ENCODE data around the gene PRICKLE3.
A peak's percentile ranks its signal among the peaks of the same experiment; 100 is the strongest.

PRICKLE3 gene

GRCh38 chrX:49171752-49172279 is 14.4 kb downstream of the PRICKLE3 start, which contains the start of gene PLP2:
TSS of gene PLP2 (plus strand) at chrX:49171898. CDS start at chrX:49172001, 103 bp downstream.
- Histone ChIP-seq H3K27me3 (replicated peaks) (no peaks in the 10 kb centered on the region), H3K27ac (peak within 1 kb of the TSS; percentile 45), H3K36me3 (replicated peaks) (no peaks in the 10 kb centered on the region), H3K4me3 (ENCODE audit: low read depth, low read length) (peak within 1 kb of the TSS; percentile 77)
- TF ChIP-seq CTCF (IDR thresholded peaks at IDR 0.05; ENCODE audit: low read depth, low read length, missing control alignments), result no peak
- peak; percentile 29 for DNase-seq
- in situ Hi-C loops (cut with HindIII; ENCODE audit: low pct_ligation_motif_present, low sequenced_read_pairs), result no loop called here

GRCh38 chrX:49167740-49168108 is 18.4 kb downstream of the PRICKLE3 start:
- Histone ChIP-seq H3K36me3 (replicated peaks) (no peaks in the 10 kb centered on the region), H3K4me3 (ENCODE audit: low read depth, low read length) (peak overlapping the region; percentile 47), H3K27ac (peak overlapping the region; percentile 70), H3K27me3 (replicated peaks) (no peaks in the 10 kb centered on the region)
- no peak for DNase-seq
- in situ Hi-C loops (cut with HindIII; ENCODE audit: low pct_ligation_motif_present, low sequenced_read_pairs), result no loop called here
- no peak for TF ChIP-seq CTCF (IDR thresholded peaks at IDR 0.05; ENCODE audit: low read depth, low read length, missing control alignments)

- H3K36me3 ChIP-seq (replicated peaks), result no peaks in the 10 kb centered on the region
- peak overlapping the region; percentile 70 for H3K27ac ChIP-seq
- DNase-seq, result peak; percentile 49
- no peaks in the 10 kb centered on the region for H3K27me3 ChIP-seq (replicated peaks)
- H3K4me3 ChIP-seq (ENCODE audit: low read depth, low read length), result peak overlapping the region; percentile 47
- no peak for TF ChIP-seq CTCF (IDR thresholded peaks at IDR 0.05; ENCODE audit: low read depth, low read length, missing control alignments)
- in situ Hi-C loops (cut with HindIII; ENCODE audit: low pct_ligation_motif_present, low sequenced_read_pairs), result no loop called here
Measured at GRCh38 chrX:49166914-49167739, 19.0 kb downstream of the PRICKLE3 start.

- no peaks in the 10 kb centered on the region for H3K36me3 ChIP-seq (replicated peaks)
- no peaks in the 10 kb centered on the region for H3K27me3 ChIP-seq (replicated peaks)
- peak; percentile 58 for DNase-seq
- in situ Hi-C loops (cut with HindIII; ENCODE audit: low pct_ligation_motif_present, low sequenced_read_pairs), result no loop called here
- peak overlapping the region; percentile 47 for H3K4me3 ChIP-seq (ENCODE audit: low read depth, low read length)
- TF ChIP-seq CTCF (IDR thresholded peaks at IDR 0.05; ENCODE audit: low read depth, low read length, missing control alignments), result peak; percentile 24
- H3K27ac ChIP-seq, result peak overlapping the region; percentile 70
Measured at GRCh38 chrX:49165901-49166881, 20.0 kb downstream of the PRICKLE3 start.

- Histone ChIP-seq H3K27me3 (replicated peaks) (no peaks in the 10 kb centered on the region), H3K27ac (no peak overlapping the region), H3K4me3 (ENCODE audit: low read depth, low read length) (no peak overlapping the region), H3K36me3 (replicated peaks) (no peaks in the 10 kb centered on the region)
- in situ Hi-C loops (cut with HindIII; ENCODE audit: low pct_ligation_motif_present, low sequenced_read_pairs), result no loop called here
- no peak for TF ChIP-seq CTCF (IDR thresholded peaks at IDR 0.05; ENCODE audit: low read depth, low read length, missing control alignments)
- DNase-seq, result no peak
Measured at GRCh38 chrX:49164589-49165360, 21.4 kb downstream of the PRICKLE3 start.

Measured in brain microvascular endothelial cell (primary cell).